Measurements from ENCODE around the gene DIP2B.

GRCh38 chr12:50661300-50662115 lies 156.7 kb downstream of the DIP2B start:
- TF ChIP-seq CTCF (conservative IDR thresholded peaks at IDR 0.05; ENCODE audit: low read length) (no peak), EZH2phosphoT487 (IDR thresholded peaks at IDR 0.05; ENCODE audit: borderline replicate concordance, low read depth, low read length) (no peak)
